Endothelial cell of umbilical vein (primary cell): ENCODE measurements around the gene DEK. TPM values are rescaled to one million over a fixed set of nuclear protein-coding genes. Genes with fewer than 3 reads are reported as not detected.

ENCODE experiments used
- BruUV-seq: library from RNA; stranded (reverse); fragments of 400-500 nt; replicated peaks from 2 replicates; lab custom pipeline; 2021; lab: Mats Ljungman, UMichigan
- CTCF ChIA-PET: fragments of 300-600, 350-600 bp; sonication (Branson Sonifier 250); formaldehyde crosslinking; loops from one replicate; lab custom pipeline; 2021; ENCODE audit warnings: antibody characterized with exemption, inconsistent platforms; lab: Charles Lee
- POLR2A ChIA-PET: fragments of 300-600, 350-600 bp; sonication (Branson Sonifier 250); formaldehyde crosslinking; loops from one replicate; lab custom pipeline; 2021; ENCODE audit warnings: antibody characterized with exemption, inconsistent platforms; lab: Charles Lee
- DNase-seq: peaks from one replicate; pipeline ENCODE4 v3.0.0-alpha.2; 2011; ENCODE audit warnings: low read depth, low spot score
- FAIRE-seq: peaks from 2 replicates; lab custom pipeline; 2011; peaks lifted over from hg19 to GRCh38; lab: Jason Lieb, UNC
- H2AFZ ChIP-seq: 2 replicates; pipeline ENCODE4 v1.6.0; 2012; ENCODE audit warnings: low read depth, low read length, control low read depth, inconsistent platforms
- H3K27ac ChIP-seq: 2 replicates; pipeline ENCODE4 v1.5.1; 2011; ENCODE audit warnings: low read depth, mild to moderate bottlenecking, control low read depth, low read length, moderate library complexity; ENCODE audit not compliant: insufficient read depth
- H3K27me3 ChIP-seq, 2 experiments: 2 replicates each; pipeline versions ENCODE4 v1.6.0 to v1.6.1; 2011; ENCODE audit warnings: low read length in 2 of 2, mixed read lengths in 1 of 2; ENCODE audit not compliant: control insufficient read depth in 2 of 2, insufficient read depth in 2 of 2
- H3K36me3 ChIP-seq, 2 experiments: 2 replicates in 1 of 2; 3 replicates in 1 of 2; pipeline ENCODE4 v1.5.1; 2011; ENCODE audit warnings: low read length in 2 of 2, mild to moderate bottlenecking in 1 of 2, moderate library complexity in 1 of 2; ENCODE audit not compliant: control insufficient read depth in 2 of 2, insufficient read depth in 2 of 2; ENCODE audit errors: extremely low read depth in 1 of 2
- H3K4me1 ChIP-seq: 3 replicates; pipeline ENCODE4 v1.5.1; 2011; ENCODE audit warnings: mild to moderate bottlenecking, low read length; ENCODE audit not compliant: control insufficient read depth, insufficient read depth; ENCODE audit errors: extremely low read depth
- H3K4me2 ChIP-seq: 2 replicates; pipeline ENCODE4 v1.6.1; 2011; ENCODE audit warnings: low read length, control low read depth, mixed read lengths; ENCODE audit not compliant: insufficient read depth
- H3K4me3 ChIP-seq, 3 experiments: fragments of 200-600 bp in 1 of 3; sonication (generic), shearing (Covaris generic) in 1 of 3; replicated peaks in 1 of 3; 2 replicates each; pipeline ENCODE4 v1.5.1; 2011 to 2016; ENCODE audit warnings: control low read depth in 3 of 3, low read length in 3 of 3, mild to moderate bottlenecking in 2 of 3, inconsistent platforms in 1 of 3, low read depth in 1 of 3, moderate library complexity in 1 of 3; ENCODE audit not compliant: insufficient read depth in 1 of 3
- H3K79me2 ChIP-seq: 2 replicates; pipeline ENCODE4 v1.6.0; 2012; ENCODE audit warnings: low read length, inconsistent platforms; ENCODE audit not compliant: control insufficient read depth, insufficient read depth
- H3K9ac ChIP-seq: replicated peaks from 2 replicates; pipeline ENCODE3; 2011; ENCODE audit warnings: low read length, control low read depth; ENCODE audit not compliant: insufficient read depth; ENCODE audit errors: extremely low read depth
- H3K9me1 ChIP-seq: replicated peaks from 3 replicates; pipeline ENCODE4 v1.6.0; 2011; ENCODE audit warnings: mild to moderate bottlenecking, low read length; ENCODE audit not compliant: control insufficient read depth, insufficient read depth; ENCODE audit errors: extremely low read depth
- H3K9me3 ChIP-seq: replicated peaks from 2 replicates; pipeline ENCODE4 v1.5.1; 2012; ENCODE audit warnings: low read length, inconsistent platforms; ENCODE audit not compliant: control insufficient read depth, insufficient read depth
- H4K20me1 ChIP-seq: replicated peaks from 2 replicates; pipeline ENCODE3; 2011; ENCODE audit warnings: mild to moderate bottlenecking, low read length; ENCODE audit not compliant: control insufficient read depth, insufficient read depth; ENCODE audit errors: extremely low read depth
- EZH2 ChIP-seq: IDR thresholded peaks from 2 replicates; pipeline ENCODE4 v1.6.1; 2012; ENCODE audit warnings: borderline replicate concordance, low read depth, mild to moderate bottlenecking, moderate library complexity, low read length, inconsistent platforms; ENCODE audit not compliant: severe bottlenecking
- FOS ChIP-seq: IDR thresholded peaks from 2 replicates; pipeline ENCODE4 v1.6.1; 2011; ENCODE audit warnings: mild to moderate bottlenecking, low read length, moderate library complexity, borderline replicate concordance; ENCODE audit not compliant: insufficient read depth
- GATA2 ChIP-seq: IDR thresholded peaks from 2 replicates; pipeline ENCODE4 v1.7.0; 2011; ENCODE audit warnings: low read depth, mild to moderate bottlenecking, moderate library complexity, mixed read lengths, low read length; ENCODE audit not compliant: insufficient read length, insufficient read depth
- JUN ChIP-seq: IDR thresholded peaks from 2 replicates; pipeline ENCODE4 v1.6.1; 2011; ENCODE audit warnings: borderline replicate concordance, low read depth; ENCODE audit not compliant: insufficient read length, insufficient read depth
- POLR2A ChIP-seq: IDR thresholded peaks from 2 replicates; pipeline ENCODE4 v1.6.1; 2012; ENCODE audit warnings: low read depth, mild to moderate bottlenecking, control low read depth, low read length
- dilution Hi-C: fragments of 300-500 bp; cut with MboI; formaldehyde crosslinking; loops from one replicate; pipeline ENCODE4 v1.15.0; 2019; ENCODE audit warnings: low sequenced_read_pairs; ENCODE audit not compliant: extremely low pct_ligation_motif_present
- intact Hi-C: fragments of 100-400 bp; cut with micrococcal nuclease; formaldehyde crosslinking; loops from one replicate; pipeline ENCODE4 v1.10.0; 2022
- polyA plus RNA-seq, 4 experiments: library from polyadenylated mRNA; depleted of rRNA in 3 of 4; stranded (reverse) in 3 of 4; unstranded in 1 of 4; fragments of >200 nt; gene quantifications; 2 replicates each; pipeline versions ENCODE4 v1.2.1 to v1.2.3, GENCODE V29; 2011 to 2012; ENCODE audit warnings: missing spikeins in 1 of 4
- total RNA-seq: library from RNA; stranded (reverse); gene quantifications from 2 replicates; pipeline ENCODE4 v1.2.3, GENCODE V29; 2021
- TF ChIP-seq, protein P1 (sequence below), 2 donors: IDR thresholded peaks; 1 replicate in 1 of 2; 2 replicates in 1 of 2; pipeline ENCODE4 v1.5.1; 2011; ENCODE audit warnings: low read length in 2 of 2, mild to moderate bottlenecking in 2 of 2, moderate library complexity in 2 of 2, control low read depth in 1 of 2, inconsistent platforms in 1 of 2, low read depth in 1 of 2; ENCODE audit not compliant: insufficient read depth in 1 of 2; ENCODE audit errors: extremely low read depth in 1 of 2
- TF ChIP-seq, protein P2 (sequence below): IDR thresholded peaks from 2 replicates; pipeline ENCODE4 v1.6.1; 2011; ENCODE audit not compliant: insufficient read depth, insufficient read length

Gene DEK
- total and polyA plus RNA-seq, 2 donors (not counting 3 experiments of a cell fraction or from before 2014, with no cell fraction given): 19.0 to 120 TPM

DNA sequence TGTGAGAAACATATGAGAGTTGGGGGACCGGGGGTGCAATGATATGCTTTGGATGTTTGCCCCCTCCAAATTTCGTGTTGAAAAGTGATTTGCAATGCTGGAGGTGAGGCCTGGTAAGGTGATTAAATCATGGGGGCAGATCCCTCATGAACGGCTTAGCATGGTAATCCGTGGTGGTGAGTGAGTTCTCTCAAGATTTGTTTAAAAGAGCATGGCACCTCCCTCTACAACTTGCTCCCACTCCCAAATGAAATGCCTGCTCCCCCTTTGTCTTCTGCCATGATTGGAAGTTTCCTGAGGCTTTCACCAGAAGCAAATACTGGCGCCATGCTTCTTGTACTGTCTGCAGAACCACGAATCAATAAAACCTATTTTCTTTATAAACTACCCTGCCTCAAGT lies 2.5 kb downstream of the DEK start:
- Histone ChIP-seq H3K36me3 (peaks cover 2 to 10% of the 10 kb centered on the region in 2 experiments), H4K20me1 (peaks cover 4% of the 10 kb centered on the region), H3K79me2 (peaks cover 71% of the 10 kb centered on the region), H3K27ac (no peak overlapping the region), H3K9ac (no peak overlapping the region), H3K27me3 (no peaks in the 10 kb centered on the region), H3K4me3 (peak overlapping the region in 1 of 3 experiments; percentile 94), H3K4me2 (peak overlapping the region; percentile 74), H3K9me3 (no peaks in the 10 kb centered on the region), H3K4me1 (peaks cover 32% of the 10 kb centered on the region), H3K9me1 (no peaks in the 10 kb centered on the region), H2AFZ (no peak overlapping the region)
- dilution Hi-C loops: no loop called here
- CTCF ChIA-PET: no interaction called here
- DNase-seq (no peak), FAIRE-seq (no peak)
- intact Hi-C loops: loop anchor here (2.0 to 5.0 kb wide), 3 partner anchors 125 to 275 kb away; partner anchors contain the start of genes KIF13A and RNF144B
- TF ChIP-seq POLR2A (no peak), GATA2 (no peak), JUN (no peak), FOS (no peak), EZH2 (no peak)
- TF ChIP-seq, protein P1, sequence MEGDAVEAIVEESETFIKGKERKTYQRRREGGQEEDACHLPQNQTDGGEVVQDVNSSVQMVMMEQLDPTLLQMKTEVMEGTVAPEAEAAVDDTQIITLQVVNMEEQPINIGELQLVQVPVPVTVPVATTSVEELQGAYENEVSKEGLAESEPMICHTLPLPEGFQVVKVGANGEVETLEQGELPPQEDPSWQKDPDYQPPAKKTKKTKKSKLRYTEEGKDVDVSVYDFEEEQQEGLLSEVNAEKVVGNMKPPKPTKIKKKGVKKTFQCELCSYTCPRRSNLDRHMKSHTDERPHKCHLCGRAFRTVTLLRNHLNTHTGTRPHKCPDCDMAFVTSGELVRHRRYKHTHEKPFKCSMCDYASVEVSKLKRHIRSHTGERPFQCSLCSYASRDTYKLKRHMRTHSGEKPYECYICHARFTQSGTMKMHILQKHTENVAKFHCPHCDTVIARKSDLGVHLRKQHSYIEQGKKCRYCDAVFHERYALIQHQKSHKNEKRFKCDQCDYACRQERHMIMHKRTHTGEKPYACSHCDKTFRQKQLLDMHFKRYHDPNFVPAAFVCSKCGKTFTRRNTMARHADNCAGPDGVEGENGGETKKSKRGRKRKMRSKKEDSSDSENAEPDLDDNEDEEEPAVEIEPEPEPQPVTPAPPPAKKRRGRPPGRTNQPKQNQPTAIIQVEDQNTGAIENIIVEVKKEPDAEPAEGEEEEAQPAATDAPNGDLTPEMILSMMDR (IDR thresholded peaks at IDR 0.05; ENCODE audit: extremely low read depth in 1 of 2, insufficient read depth in 1 of 2, low read depth in 1 of 2, low read length in 2 of 2): no peak
- TF ChIP-seq, protein P2, sequence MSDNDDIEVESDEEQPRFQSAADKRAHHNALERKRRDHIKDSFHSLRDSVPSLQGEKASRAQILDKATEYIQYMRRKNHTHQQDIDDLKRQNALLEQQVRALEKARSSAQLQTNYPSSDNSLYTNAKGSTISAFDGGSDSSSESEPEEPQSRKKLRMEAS: no peak
- BruUV-seq: no TSS peak
- POLR2A ChIA-PET: no interaction called here
